ENCODE results near the gene NKD1. TPM values are rescaled to one million over a fixed set of nuclear protein-coding genes. Genes with fewer than 3 reads are reported as not detected.

NKD1 gene
- total and polyA plus RNA-seq, 8 donors: 0.44 to 284 (median 2.1) TPM

GRCh38 chr16:50634947-50635346, 86.8 kb downstream of the NKD1 start:
- Histone ChIP-seq H3K4me1 (peaks cover 0 to 16% (median 11%) of the 10 kb centered on the region in 4 donors), H3K27ac (no peak overlapping the region), H3K27me3 (no peaks in the 10 kb centered on the region), H3K36me3 (peaks cover 0 to 44% (median 15%) of the 10 kb centered on the region in 4 donors), H3K9me3 (no peaks in the 10 kb centered on the region), H3K4me3 (no peak overlapping the region)
- DNase-seq: no peak
- no peak for TF ChIP-seq POLR2A (IDR thresholded peaks at IDR 0.05)
- no peak for TF ChIP-seq POLR2AphosphoS5 (IDR thresholded peaks at IDR 0.05)
- TF ChIP-seq EP300 (IDR thresholded peaks at IDR 0.05): no peak
- TF ChIP-seq CTCF (IDR thresholded peaks at IDR 0.05): no peak
- 78 to 88% (median 82%) methylated on average over 1 of the region's 1 CpG for WGBS, 5 donors
- intact Hi-C loops (cut with DNase I; ENCODE audit: low total_unique reads): no loop called here

- Histone ChIP-seq H3K36me3 (peaks cover 0 to 40% (median 12%) of the 10 kb centered on the region in 4 donors), H3K4me3 (no peak overlapping the region), H3K27me3 (no peaks in the 10 kb centered on the region), H3K9me3 (no peaks in the 10 kb centered on the region), H3K27ac (no peak overlapping the region), H3K4me1 (peaks cover 0 to 12% (median 9%) of the 10 kb centered on the region in 4 donors)
- intact Hi-C loops (cut with DNase I; ENCODE audit: low total_unique reads): no loop called here
- 66 to 79% (median 74%) methylated on average over 17 of the region's 17 CpGs for WGBS, 5 donors
- TF ChIP-seq CTCF (IDR thresholded peaks at IDR 0.05) (no peak), EP300 (IDR thresholded peaks at IDR 0.05) (no peak), POLR2A (IDR thresholded peaks at IDR 0.05) (no peak), POLR2AphosphoS5 (IDR thresholded peaks at IDR 0.05) (no peak)
- DNase-seq: no peak
These were observed 87.6 kb downstream of the NKD1 start for GRCh38 chr16:50635505-50636392.

GRCh38 chr16:50636753-50637374, 88.7 kb downstream of the NKD1 start:
- 86 to 94% (median 87%) methylated on average over 10 of the region's 10 CpGs for WGBS, 5 donors
- no peak for DNase-seq

More at GRCh38 chr16:50636753-50637374, 88.7 kb downstream of the NKD1 start:
- Histone ChIP-seq H3K4me3 (no peak overlapping the region), H3K4me1 (peaks cover 0 to under 1% (median 0%) of the 10 kb centered on the region in 4 donors), H3K9me3 (no peaks in the 10 kb centered on the region), H3K27ac (no peak overlapping the region), H3K27me3 (no peaks in the 10 kb centered on the region), H3K36me3 (peaks cover 0 to 32% (median 6%) of the 10 kb centered on the region in 4 donors)
- no peak for TF ChIP-seq POLR2A (IDR thresholded peaks at IDR 0.05)
- no peak for TF ChIP-seq EP300 (IDR thresholded peaks at IDR 0.05)
- TF ChIP-seq POLR2AphosphoS5 (IDR thresholded peaks at IDR 0.05): no peak
- no peak for TF ChIP-seq CTCF (IDR thresholded peaks at IDR 0.05)
- intact Hi-C loops (cut with DNase I; ENCODE audit: low total_unique reads): no loop called here

Measured in stomach (tissue), 9 donors.